Occipital lobe (tissue), 2 donors: ENCODE data around the gene RASA4B. TPM values are rescaled to one million over a fixed set of nuclear protein-coding genes. Genes with fewer than 3 reads are reported as not detected.
"Not testable (repeated sequence)": the region's sequence is repeated elsewhere in the genome, so short reads cannot be mapped to it uniquely, and the experiment has no call there.

Source experiments
- DNase-seq: peaks from one replicate; lab custom pipeline; 2025; lab: John Stamatoyannopoulos, UW
- total RNA-seq: library from RNA; depleted of rRNA; stranded (reverse); fragments of >200 nt; gene quantifications from one replicate; pipeline ENCODE4 v1.2.3, GENCODE V29; 2014

The RASA4B gene
- total RNA-seq, 1 donor from 2014 or later, result 12.8 TPM

GRCh38 chr7:102511860-102512522, 5.6 kb downstream of the RASA4B start:
- DNase-seq, result not testable (repeated sequence)

- DNase-seq, result not testable (repeated sequence)
These were observed 7.0 kb downstream of the RASA4B start for GRCh38 chr7:102510575-102510974.

GRCh38 chr7:102507410-102508088, 10.0 kb downstream of the RASA4B start:
- DNase-seq, result not testable (repeated sequence)

GRCh38 chr7:102505298-102506185, 12.0 kb downstream of the RASA4B start:
- DNase-seq, result not testable (repeated sequence)

- not testable (repeated sequence) for DNase-seq
These were observed 14.4 kb downstream of the RASA4B start for GRCh38 chr7:102503141-102503540.

GRCh38 chr7:102498321-102498720, 19.3 kb downstream of the RASA4B start:
- DNase-seq, result not testable (repeated sequence)

- DNase-seq, result not testable (repeated sequence)
These were observed 20.3 kb downstream of the RASA4B start for GRCh38 chr7:102497308-102497707.

GRCh38 chr7:102496861-102497260, 20.7 kb downstream of the RASA4B start:
- DNase-seq, result not testable (repeated sequence)

GRCh38 chr7:102494473-102495149, 23.0 kb downstream of the RASA4B start:
- DNase-seq, result not testable (repeated sequence)

- not testable (repeated sequence) for DNase-seq
These were observed 23.6 kb downstream of the RASA4B start for GRCh38 chr7:102494026-102494425.

- DNase-seq, result not testable (repeated sequence)
These were observed 24.2 kb downstream of the RASA4B start for GRCh38 chr7:102493220-102493935.

GRCh38 chr7:102490529-102491075, 27.0 kb downstream of the RASA4B start:
- not testable (repeated sequence) for DNase-seq

- DNase-seq, result not testable (repeated sequence)
These were observed 33.3 kb downstream of the RASA4B start for GRCh38 chr7:102484317-102484716.

GRCh38 chr7:102481962-102482361, 35.6 kb downstream of the RASA4B start:
- not testable (repeated sequence) for DNase-seq

GRCh38 chr7:102479982-102480637, 37.5 kb downstream of the RASA4B start:
- not testable (repeated sequence) for DNase-seq

GRCh38 chr7:102479209-102479584, 38.4 kb downstream of the RASA4B start:
- DNase-seq, result not testable (repeated sequence)

GRCh38 chr7:102478314-102479208, 39.0 kb downstream of the RASA4B start, which contains the start of gene POLR2J:
TSS of gene POLR2J (minus strand) at chr7:102478922. CDS start at chr7:102478860, 62 bp downstream.
- DNase-seq, result not testable (repeated sequence)

GRCh38 chr7:102474736-102475435, 42.7 kb downstream of the RASA4B start:
- not testable (repeated sequence) for DNase-seq
